ENCODE data around the gene CELF2.
A peak's percentile ranks its signal among the peaks of the same experiment; 100 is the strongest.

CELF2 gene

DNA sequence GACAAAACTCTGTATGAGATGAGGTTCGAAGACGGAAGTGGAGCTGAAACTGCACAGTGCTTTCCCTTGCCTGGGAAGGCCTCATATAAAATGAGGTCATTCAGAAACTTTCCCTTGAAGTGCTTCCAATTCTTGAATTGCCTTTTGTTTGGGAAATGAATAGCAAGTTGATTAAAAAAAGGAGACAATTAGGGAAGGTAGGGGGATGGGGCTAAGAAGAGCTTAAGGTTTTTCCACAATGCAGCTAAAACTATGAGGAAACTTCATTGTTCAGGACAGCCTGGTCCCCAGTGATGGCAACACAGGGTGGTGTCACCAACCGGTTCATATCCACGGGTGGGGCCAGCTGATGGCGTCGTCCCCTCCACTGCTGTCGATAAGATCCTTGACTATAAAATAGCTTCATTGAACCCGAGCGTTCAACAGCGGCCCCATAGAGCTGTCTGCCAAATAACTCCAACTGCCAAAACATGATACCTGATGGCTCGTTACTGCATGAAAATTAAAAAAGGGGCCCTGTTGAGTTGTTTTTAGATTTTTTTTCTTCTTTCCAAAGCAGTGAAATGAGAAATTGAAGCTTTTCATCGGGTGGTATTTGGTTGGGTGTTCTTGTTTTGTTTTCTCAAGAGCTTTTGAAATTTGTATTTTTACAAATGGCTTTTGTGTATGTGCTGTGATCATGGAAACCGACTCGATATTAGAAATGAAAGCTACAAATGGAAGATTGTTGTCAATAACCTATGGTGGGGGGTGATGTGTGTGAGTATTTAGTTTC, 2.8 kb upstream of the CELF2 start:
- no peak for DNase-seq (ENCODE audit: low read depth)
- H3K4me3 ChIP-seq (ENCODE audit: control insufficient read depth, low read depth, low read length): no peak overlapping the region
- TF ChIP-seq, protein P1, sequence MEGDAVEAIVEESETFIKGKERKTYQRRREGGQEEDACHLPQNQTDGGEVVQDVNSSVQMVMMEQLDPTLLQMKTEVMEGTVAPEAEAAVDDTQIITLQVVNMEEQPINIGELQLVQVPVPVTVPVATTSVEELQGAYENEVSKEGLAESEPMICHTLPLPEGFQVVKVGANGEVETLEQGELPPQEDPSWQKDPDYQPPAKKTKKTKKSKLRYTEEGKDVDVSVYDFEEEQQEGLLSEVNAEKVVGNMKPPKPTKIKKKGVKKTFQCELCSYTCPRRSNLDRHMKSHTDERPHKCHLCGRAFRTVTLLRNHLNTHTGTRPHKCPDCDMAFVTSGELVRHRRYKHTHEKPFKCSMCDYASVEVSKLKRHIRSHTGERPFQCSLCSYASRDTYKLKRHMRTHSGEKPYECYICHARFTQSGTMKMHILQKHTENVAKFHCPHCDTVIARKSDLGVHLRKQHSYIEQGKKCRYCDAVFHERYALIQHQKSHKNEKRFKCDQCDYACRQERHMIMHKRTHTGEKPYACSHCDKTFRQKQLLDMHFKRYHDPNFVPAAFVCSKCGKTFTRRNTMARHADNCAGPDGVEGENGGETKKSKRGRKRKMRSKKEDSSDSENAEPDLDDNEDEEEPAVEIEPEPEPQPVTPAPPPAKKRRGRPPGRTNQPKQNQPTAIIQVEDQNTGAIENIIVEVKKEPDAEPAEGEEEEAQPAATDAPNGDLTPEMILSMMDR (conservative IDR thresholded peaks at IDR 0.05; ENCODE audit: control insufficient read depth, insufficient read depth, low read depth, low read length): no peak

DNA sequence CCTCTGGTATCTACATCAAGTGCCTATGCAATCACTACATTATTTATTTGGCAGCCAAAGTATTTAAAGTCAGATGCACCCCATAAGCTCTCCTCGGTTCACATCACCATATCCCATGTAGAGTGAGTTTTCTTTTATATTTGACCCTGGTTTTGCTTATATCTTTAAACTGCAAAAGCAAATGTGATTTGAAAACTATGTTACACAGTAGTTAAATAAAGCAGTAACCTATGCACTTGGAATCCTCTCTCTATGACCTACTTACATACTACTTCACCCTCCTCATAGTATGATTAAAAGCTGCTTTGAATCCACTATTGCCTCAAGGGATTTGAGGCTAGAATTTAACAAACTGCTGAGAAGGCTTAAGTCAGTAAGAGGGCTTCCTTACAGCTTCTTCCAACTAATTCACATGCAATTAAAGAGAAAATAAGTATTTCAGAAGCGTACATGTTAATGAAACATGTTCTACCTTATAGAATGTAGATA, 2.2 kb upstream of the CELF2 start:
- peak; percentile 52 for DNase-seq (ENCODE audit: low read depth)
- no peak overlapping the region for H3K4me3 ChIP-seq (ENCODE audit: control insufficient read depth, low read depth, low read length)
- TF ChIP-seq, protein P1 (conservative IDR thresholded peaks at IDR 0.05; ENCODE audit: control insufficient read depth, insufficient read depth, low read depth, low read length): no peak

DNA sequence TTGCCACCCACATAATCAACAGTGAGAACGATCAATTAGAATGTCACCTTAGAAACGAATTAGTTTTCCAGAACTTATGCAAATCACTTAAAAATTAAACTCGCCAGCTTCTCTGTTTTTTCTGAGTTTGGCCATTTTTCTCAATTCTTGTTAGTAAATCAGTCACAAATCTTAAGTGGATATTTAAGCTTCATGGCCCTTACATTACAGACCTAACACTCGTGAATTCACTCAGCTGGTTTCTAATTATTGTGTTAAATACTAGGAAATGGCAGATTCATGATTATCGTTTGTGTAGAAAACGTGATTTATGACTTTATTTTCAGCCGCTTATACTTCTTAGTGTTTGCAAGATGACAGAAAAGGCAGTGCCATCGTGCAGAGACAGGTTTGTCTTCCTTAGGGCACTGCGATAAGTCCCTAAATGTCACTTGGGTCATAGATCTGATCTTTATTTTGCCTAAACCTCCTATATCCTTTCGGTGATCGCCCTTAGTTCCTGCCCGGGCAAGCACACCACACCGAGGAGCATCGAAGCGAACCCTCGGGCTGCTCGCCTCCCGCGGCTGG, 587 bp upstream of the CELF2 start:
- TF ChIP-seq, protein P1 (conservative IDR thresholded peaks at IDR 0.05; ENCODE audit: control insufficient read depth, insufficient read depth, low read depth, low read length): no peak
- H3K4me3 ChIP-seq (ENCODE audit: control insufficient read depth, low read depth, low read length): peak overlapping the region; percentile 34
- DNase-seq (ENCODE audit: low read depth): no peak

DNA sequence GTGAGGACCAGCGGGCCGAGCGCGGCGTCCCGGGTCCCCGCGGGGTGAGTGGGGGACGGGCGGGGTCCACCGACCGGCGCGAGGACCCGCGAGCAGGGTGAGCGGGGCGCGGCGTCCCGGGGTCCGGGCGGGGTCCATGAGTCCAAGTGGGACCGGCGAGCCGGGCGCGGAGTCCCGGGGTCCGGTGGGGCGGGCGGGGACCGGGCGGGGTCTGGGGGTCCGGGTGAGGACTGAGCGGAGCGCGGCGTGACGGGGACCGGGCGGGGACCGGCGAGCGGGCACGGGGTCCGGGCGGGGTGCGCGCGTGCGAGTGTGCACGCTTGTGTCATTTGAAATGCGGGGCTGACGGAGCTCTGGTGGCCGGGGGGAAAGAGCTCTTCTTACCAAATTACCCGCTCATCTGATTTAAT, 765 bp downstream of the CELF2 start:
- TF ChIP-seq, protein P1 (conservative IDR thresholded peaks at IDR 0.05; ENCODE audit: control insufficient read depth, insufficient read depth, low read depth, low read length): no peak

DNA sequence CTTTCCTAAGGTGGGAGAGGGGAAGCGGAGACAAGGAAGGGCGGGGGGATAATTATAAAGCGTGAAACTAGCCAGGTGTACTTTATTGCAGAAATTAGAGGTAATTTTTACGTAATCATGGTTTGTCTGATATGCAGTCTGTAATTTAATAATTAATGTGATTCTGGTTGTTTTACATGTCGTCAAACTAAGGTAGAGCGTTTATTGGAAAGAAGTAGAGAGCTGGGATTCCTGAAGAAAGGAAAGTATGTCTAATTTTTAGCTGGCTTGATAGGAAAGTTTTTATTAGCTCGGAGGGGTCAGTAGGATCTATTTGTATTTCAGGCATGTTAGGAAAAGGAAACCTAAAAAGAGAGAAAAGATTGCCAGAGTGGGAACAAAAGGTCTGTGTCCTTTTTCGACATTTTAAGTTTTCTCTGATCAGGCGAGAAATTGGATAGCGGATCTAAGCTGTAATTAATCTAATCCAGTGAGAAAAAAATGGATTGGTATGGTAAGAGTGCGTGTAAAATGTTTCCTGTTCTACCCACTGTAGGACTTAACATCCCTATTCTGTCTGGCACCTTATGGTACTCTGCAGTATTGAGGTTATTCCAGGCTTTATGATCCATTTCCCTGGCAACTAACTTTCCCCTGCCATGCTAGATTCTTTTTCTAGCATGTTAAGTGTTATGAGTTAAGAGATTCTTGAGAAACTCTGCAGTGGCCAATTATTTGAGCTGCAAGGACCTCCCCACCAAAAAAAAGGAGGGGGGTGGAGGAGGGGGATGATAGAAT, 1.4 kb downstream of the CELF2 start:
- no peak for DNase-seq (ENCODE audit: low read depth)
- TF ChIP-seq, protein P1 (conservative IDR thresholded peaks at IDR 0.05; ENCODE audit: control insufficient read depth, insufficient read depth, low read depth, low read length): no peak
- H3K4me3 ChIP-seq (ENCODE audit: control insufficient read depth, low read depth, low read length): peak overlapping the region; percentile 1

More for the DNA sequence above, 765 bp downstream of the CELF2 start:
- H3K4me3 ChIP-seq (ENCODE audit: control insufficient read depth, low read depth, low read length): peak overlapping the region; percentile 1
- no peak for DNase-seq (ENCODE audit: low read depth)

DNA sequence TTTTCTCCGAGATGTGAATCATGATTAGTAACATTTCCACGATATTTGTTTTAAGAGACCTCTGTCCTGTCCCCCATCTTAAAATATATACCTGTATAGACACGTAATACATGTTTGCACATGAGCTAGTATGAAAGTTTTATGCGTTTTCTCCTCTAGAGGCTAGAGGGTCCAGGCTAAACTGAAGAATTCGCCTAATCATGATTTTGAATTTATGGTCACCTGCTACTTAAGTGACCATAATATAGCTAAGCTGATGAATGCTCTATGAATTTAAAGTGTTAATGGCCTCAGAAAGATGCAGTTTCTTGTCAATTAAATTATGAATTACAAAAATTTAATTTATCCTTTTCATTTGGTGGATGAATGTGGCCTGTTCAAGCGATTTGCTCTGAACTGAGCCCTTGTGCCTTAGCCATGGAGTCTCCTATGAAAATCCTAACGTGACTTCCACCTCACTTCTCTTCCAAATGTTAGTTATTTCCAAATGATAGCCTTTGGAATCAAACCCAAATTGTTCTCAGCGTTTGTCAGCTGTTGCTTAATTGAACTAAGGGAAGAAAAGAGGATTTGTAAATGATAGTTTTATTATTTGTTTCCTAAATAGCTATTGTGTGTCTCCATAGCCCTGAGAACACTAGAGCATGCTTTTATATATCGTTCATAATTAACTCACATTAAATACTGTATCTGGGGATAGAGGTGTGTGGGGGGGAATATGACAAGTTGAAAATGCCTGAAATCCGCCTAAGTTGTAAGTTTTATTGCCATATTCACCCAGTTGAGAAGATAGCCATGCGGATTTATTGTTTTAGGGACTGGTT, 2.3 kb downstream of the CELF2 start:
- no peak for DNase-seq (ENCODE audit: low read depth)
- TF ChIP-seq, protein P1 (conservative IDR thresholded peaks at IDR 0.05; ENCODE audit: control insufficient read depth, insufficient read depth, low read depth, low read length): no peak
- H3K4me3 ChIP-seq (ENCODE audit: control insufficient read depth, low read depth, low read length): no peak overlapping the region

All from fibroblast of mammary gland (primary cell).